NOMO-1 (cell line): ENCODE data around the gene PRM2.
A peak's percentile ranks its signal among the peaks of the same experiment; 100 is the strongest.
"Not testable (repeated sequence)": the region's sequence is repeated elsewhere in the genome, so short reads cannot be mapped to it uniquely, and the experiment has no call there.

Source experiments
- DNase-seq, 2 experiments: peaks; one replicate each; lab custom pipeline; 2025; ENCODE audit not compliant: unreplicated experiment in 2 of 2; lab: John Stamatoyannopoulos, UW

Gene PRM2

GRCh38 chr16:11290102-11290893, 14.0 kb upstream of the PRM2 start:
- no peak for DNase-seq

- DNase-seq, result not testable (repeated sequence)
Measured at GRCh38 chr16:11289696-11290095, 13.4 kb upstream of the PRM2 start.

GRCh38 chr16:11289202-11289601, 12.9 kb upstream of the PRM2 start:
- no peak for DNase-seq

DNA sequence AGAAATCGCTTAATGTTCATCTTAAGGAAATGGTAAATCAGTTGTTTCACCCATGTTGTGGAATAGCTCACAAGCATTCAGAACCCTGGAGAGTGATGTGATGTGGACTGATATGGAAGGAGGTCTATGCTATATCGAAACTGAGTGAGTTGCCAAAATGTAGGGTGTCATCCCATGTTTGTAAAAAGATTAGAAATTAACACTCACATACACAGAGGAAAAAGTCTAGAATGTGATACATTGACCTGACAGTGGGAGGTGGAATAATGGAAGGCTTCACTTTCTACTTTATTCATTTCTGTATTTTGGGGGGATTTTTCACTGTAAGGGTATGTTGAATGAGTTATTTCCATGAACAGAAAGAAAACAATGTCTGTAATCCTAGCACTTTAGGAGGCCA, 9.6 kb upstream of the PRM2 start:
- no peak for DNase-seq

DNA sequence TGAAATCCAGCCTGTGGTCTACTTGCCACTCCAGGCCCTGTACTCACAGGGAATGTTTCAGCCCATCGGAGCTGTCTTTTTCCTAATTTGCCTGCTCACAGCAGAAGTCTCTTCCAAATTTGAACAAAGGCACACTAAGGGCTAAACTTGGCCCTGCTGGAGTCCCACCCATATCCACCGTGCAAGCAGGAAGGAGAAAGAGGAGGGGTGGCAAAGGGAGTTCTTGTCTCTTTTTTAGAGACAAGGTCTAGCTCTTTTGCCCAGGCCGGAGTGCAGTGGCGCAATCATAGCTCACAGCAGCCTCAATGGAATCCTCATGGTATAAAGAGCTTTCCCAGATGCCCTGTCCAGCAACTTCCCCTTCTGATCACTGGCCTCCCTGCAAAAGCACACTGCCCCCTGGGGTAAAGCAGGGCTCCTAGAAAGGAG, 7.6 kb upstream of the PRM2 start:
- no peak for DNase-seq

GRCh38 chr16:11280616-11281522, 4.6 kb upstream of the PRM2 start, which contains the start of gene PRM1:
Gene PRM1, minus strand, starts transcription at chr16:11281330. Its CDS starts 92 bp downstream, at chr16:11281238.
- DNase-seq, result no peak

DNA sequence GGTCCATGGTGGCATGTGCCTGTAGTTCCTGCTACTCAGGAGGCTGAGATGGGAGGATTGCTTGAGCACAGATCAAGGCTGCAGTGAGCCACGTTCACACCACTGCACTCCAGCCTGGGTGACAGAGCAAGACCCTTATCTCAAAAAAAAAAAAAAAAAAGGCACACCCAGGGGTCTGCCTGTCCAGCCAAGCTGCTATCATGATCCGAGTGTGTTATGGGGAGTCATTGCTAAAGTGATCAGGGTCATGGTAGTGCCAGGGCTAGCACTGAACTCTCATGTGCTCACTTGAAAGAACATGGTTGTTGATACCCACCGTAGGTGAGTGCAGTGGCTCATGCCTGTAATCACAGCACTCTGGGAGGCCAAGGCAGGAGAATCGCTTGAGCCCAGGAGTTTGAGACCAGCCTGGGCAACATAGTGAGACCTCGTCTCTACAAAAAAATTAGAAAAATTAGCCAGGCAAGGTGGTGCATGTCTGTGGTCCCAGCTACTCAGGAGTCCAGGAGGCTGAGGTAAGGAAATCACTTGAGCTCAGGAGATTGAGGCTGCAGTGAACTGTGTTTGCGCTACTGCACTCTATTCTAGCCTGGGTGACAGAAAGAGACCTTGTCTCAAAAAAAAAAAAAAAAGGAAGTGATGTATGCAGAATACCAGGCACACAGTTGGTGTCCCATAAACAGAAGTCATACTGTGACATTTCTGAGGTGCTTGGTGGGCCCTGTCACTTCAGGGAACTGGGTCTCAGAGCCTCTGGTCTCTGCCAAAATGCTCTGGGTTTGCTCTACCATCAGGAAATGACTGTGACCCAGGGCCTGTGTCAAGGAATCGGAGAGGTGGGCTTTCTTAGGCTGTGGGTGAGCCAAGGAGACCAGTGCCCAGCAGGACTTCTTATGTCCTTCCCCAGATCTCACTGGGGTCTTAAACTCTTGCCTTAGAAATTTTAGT, 2.7 kb upstream of the PRM2 start:
- DNase-seq, result peak; percentile 42 to 52

DNA sequence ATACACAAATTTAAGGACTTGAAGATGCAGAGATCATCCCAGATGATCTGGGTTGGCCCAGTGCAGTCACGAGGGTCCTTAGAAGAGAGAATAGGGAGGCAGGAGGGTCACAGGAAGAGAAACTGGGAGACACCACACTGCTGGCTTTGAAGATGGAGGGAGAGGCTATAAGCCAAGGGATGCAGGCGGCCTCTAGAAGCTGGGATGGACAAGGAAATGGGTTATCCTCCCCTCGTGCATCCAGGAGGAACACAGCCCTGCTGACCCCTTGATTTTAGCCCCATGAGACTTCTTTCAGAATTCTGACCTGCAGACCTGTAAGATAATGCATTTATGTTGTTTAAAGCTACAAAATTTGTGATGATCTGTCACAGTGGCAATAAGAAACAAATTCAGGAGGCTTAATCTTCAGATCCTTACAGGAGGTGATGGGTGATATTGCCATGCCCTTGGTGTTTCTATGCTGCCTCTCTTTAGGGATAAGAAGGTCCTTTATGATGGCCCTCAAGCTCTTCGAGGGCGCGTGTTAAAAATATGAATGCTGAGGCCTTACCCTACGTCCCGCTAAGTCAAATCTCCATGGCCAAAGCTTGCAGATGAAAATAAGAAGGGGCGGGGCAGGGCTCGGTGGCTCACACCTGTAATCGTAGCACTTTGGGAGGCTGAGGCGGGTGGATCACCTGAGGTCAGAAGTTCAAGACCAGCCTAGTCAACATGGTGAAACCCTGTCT, 1.5 kb upstream of the PRM2 start:
- DNase-seq, result no peak

DNA sequence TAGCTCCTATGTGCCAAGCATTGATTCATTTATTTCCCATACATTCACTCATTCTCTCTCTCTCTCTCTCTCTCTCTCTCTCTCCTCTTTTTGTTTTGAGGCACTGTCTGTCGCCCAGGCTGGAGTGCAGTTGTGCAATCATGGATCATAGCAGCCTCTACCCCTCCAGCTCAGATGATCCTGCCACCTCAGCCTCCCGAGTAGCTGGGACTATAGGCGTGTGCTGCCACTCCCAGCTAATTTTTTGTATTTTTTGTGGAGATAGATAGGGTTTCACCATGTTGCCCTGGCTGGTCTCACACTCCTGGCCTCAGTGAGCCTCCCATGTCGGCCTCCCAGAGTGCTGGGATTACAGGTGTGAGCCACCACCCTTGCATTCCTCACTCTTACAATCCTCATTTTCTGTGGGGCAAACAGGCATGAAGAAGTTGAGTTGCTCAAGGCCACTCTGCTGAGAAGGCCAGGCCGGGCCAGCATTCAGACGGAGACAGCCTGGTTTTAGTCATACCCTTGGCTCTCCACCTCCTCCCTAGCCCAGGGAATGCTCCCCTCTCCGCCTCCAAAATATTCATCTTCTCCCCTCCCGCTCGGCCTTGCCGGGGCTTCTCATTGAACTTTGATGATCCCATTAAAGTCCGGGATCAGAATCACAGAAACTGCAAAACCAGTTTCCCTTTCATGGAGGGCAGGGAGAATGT, 765 bp upstream of the PRM2 start:
- DNase-seq, result no peak

DNA sequence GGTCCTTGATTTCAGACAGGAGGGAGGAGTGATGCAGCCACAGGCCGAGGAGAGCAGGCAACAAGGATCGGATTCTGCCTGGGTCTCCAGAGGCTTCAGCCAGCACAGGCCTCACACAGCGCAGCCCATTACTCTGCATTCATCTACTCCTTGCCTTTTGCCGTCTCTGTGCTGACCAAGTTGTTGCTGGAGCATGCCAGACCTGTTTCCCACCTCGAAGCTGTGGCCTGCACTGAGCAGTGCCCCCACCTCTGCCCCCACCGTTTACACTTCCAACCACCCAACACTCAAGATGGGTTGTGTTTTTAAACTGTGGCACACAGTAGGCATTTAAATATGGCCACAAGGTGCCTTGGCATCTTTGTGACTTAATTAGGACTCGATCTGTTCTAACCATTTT, 1.3 kb downstream of the PRM2 start:
- no peak for DNase-seq

GRCh38 chr16:11273721-11274324, 2.5 kb downstream of the PRM2 start:
- no peak for DNase-seq

GRCh38 chr16:11272921-11273720, 3.2 kb downstream of the PRM2 start, which contains the start of gene PRM3:
Gene PRM3, minus strand, starts transcription at chr16:11273629. Its CDS starts 34 bp downstream, at chr16:11273595.
- DNase-seq, result no peak

- no peak for DNase-seq
Measured at GRCh38 chr16:11272484-11272883, 3.8 kb downstream of the PRM2 start.

DNA sequence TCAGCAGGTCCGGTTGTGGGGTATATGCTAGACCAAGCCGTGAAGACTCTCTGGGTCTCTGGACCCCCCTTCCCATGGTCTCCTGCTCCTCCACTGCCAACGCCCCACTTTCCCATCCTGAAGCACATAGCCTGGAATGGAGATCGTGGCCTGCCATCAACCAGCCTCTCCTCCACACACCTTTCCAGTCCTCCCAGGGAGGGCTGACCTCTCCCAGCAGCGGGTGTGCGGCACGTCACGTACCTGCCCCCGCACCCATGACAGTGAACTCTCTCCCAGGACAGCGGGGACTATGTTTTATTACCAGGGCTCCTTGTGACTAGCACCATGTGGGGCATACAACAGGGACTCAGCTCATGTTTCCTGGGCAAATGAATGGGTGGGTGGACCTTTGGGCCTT, 4.7 kb downstream of the PRM2 start:
- DNase-seq, result no peak

- DNase-seq, result no peak
Measured at GRCh38 chr16:11270602-11271162, 5.6 kb downstream of the PRM2 start.

GRCh38 chr16:11268921-11269375, 7.3 kb downstream of the PRM2 start, which contains the start of gene TNP2:
Gene TNP2, minus strand, starts transcription at chr16:11269325. Its CDS starts 63 bp downstream, at chr16:11269262.
- no peak for DNase-seq

GRCh38 chr16:11265124-11265523, 11.2 kb downstream of the PRM2 start:
- DNase-seq, result no peak
